Breast epithelium (tissue), 3 donors: ENCODE data around the gene CELA3B.
"Not testable (repeated sequence)": the region's sequence is repeated elsewhere in the genome, so short reads cannot be mapped to it uniquely, and the experiment has no call there.

Experiments used
- CTCF ChIP-seq, 3 donors: fragments of 450-650 bp; IDR thresholded peaks; one replicate each; pipeline ENCODE4 v1.5.1; 2016 to 2017; ENCODE audit warnings: antibody characterized with exemption in 3 of 3, mild to moderate bottlenecking in 3 of 3, moderate library complexity in 3 of 3
- POLR2A ChIP-seq: fragments of 450-650 bp; IDR thresholded peaks from one replicate; pipeline ENCODE4 v1.6.1; 2016; ENCODE audit warnings: antibody characterized with exemption, mild to moderate bottlenecking, moderate library complexity
- POLR2AphosphoS5 ChIP-seq, 3 donors: sonication (generic); formaldehyde crosslinking; IDR thresholded peaks; one replicate each; pipeline ENCODE4 v1.6.1; 2017; ENCODE audit warnings: antibody characterized with exemption in 3 of 3

DNA sequence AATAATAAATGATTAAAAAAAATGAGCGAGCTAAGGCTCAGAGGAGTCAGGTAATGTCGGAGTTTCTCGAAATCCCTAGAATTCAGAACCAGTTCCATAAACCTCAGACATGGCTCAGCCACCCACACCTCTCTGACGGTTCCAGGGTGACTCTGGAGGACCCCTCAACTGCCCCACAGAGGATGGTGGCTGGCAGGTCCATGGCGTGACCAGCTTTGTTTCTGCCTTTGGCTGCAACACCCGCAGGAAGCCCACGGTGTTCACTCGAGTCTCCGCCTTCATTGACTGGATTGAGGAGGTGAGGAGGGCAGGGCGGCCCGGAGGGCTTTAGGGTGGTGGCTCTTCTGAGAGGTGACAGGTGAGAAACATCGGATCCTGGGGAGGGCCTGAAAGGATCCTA, 9.6 kb downstream of the CELA3B start:
- TF ChIP-seq POLR2A; CTCF (IDR thresholded peaks at IDR 0.05); POLR2AphosphoS5 (IDR thresholded peaks at IDR 0.05): not testable (repeated sequence)
